Erythroblast (primary cell): ENCODE results near the gene PRPSAP2.

Source experiments
- GATA1 ChIP-seq: IDR thresholded peaks from 2 replicates; pipeline ENCODE4 v1.6.1; 2011; ENCODE audit warnings: low read depth, mild to moderate bottlenecking, control low read depth, low read length, moderate library complexity
- POLR2A ChIP-seq: IDR thresholded peaks from 2 replicates; pipeline ENCODE4 v1.6.1; 2011; ENCODE audit warnings: mild to moderate bottlenecking, low read length

DNA sequence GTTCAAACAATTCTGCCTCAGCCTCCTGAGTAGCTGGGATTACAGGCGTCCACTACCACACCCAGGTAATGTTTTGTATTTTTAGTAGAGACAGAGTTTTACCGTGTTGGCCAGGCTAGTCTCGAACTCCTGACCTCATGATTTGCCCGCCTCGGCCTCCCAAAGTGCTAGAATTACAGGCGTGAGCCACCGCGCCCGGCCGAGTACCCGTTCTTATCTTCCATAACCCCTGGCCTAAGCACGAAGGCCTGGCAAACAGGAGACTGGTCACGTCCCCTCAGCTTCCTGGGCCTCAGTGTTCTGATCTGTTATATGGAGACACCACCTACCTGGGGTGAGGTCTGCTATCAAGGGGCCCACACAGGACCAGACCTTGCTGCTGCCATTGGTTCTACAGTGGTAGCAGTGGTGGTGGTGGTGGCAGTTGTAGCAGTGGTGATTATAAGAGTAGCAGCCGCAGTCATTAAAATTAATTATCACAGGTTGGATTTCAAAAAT lies 95.3 kb downstream of the PRPSAP2 start:
- TF ChIP-seq POLR2A (no peak), GATA1 (no peak)
